GM23248 (cell line): Measurements from ENCODE around the gene BAZ1B. TPM values are rescaled to one million over a fixed set of nuclear protein-coding genes. Genes with fewer than 3 reads are reported as not detected.

Experiments
- DNase-seq: peaks from one replicate; pipeline ENCODE4 v3.0.0-alpha.2; 2015
- H2AFZ ChIP-seq: fragments of 200-600 bp; sonication (generic); 2 replicates; pipeline ENCODE4 v1.6.1; 2016; ENCODE audit warnings: antibody characterized with exemption
- H3F3A ChIP-seq: fragments of 200-600 bp; sonication (generic); 2 replicates; pipeline ENCODE4 v1.6.1; 2016; ENCODE audit warnings: mild to moderate bottlenecking, antibody characterized with exemption, mixed run types; ENCODE audit not compliant: insufficient read depth
- H3K27ac ChIP-seq: fragments of 200-600 bp; sonication (generic); 2 replicates; pipeline ENCODE4 v1.5.1; 2016; ENCODE audit warnings: mild to moderate bottlenecking
- H3K27me3 ChIP-seq: fragments of 200-600 bp; sonication (generic); replicated peaks from 2 replicates; pipeline ENCODE4 v1.6.1; 2016; ENCODE audit warnings: mild to moderate bottlenecking; ENCODE audit not compliant: insufficient read depth
- H3K36me3 ChIP-seq: fragments of 200-600 bp; sonication (generic); 2 replicates; pipeline ENCODE4 v1.6.1; 2016; ENCODE audit warnings: low read depth, mild to moderate bottlenecking
- H3K4me1 ChIP-seq: fragments of 200-600 bp; sonication (generic); 2 replicates; pipeline ENCODE4 v1.6.1; 2016; ENCODE audit warnings: mild to moderate bottlenecking; ENCODE audit not compliant: insufficient read depth
- H3K4me2 ChIP-seq: fragments of 200-600 bp; sonication (generic); one replicate; pipeline ENCODE4 v1.6.1; 2016; ENCODE audit warnings: mild to moderate bottlenecking; ENCODE audit not compliant: unreplicated experiment
- H3K4me3 ChIP-seq: fragments of 200-600 bp; sonication (generic); 2 replicates; pipeline ENCODE4 v1.5.1; 2016; ENCODE audit warnings: mild to moderate bottlenecking
- H3K79me2 ChIP-seq: fragments of 200-600 bp; sonication (generic); 2 replicates; pipeline ENCODE4 v1.6.1; 2016; ENCODE audit warnings: mild to moderate bottlenecking; ENCODE audit not compliant: insufficient read depth
- H3K9ac ChIP-seq: fragments of 200-600 bp; sonication (generic); 2 replicates; pipeline ENCODE4 v1.6.1; 2016; ENCODE audit warnings: mild to moderate bottlenecking
- H3K9me2 ChIP-seq: fragments of 200-600 bp; sonication (generic); 2 replicates; pipeline ENCODE4 v1.6.1; 2016; ENCODE audit warnings: mixed run types, mild to moderate bottlenecking, moderate library complexity; ENCODE audit not compliant: insufficient read depth
- H3K9me3 ChIP-seq: fragments of 200-600 bp; sonication (generic); one replicate; pipeline ENCODE4 v1.6.1; 2017; ENCODE audit warnings: low read depth
- H4K20me1 ChIP-seq: fragments of 200-600 bp; sonication (generic); 2 replicates; pipeline ENCODE4 v1.6.0; 2016; ENCODE audit not compliant: insufficient read depth
- EZH2 ChIP-seq: fragments of 200-600 bp; sonication (generic); IDR thresholded peaks from 2 replicates; pipeline ENCODE4 v1.6.1; 2018; ENCODE audit warnings: antibody characterized with exemption, mild to moderate bottlenecking; ENCODE audit not compliant: insufficient read depth, poor library complexity, severe bottlenecking
- EZH2phosphoT487 ChIP-seq: fragments of 200-600 bp; sonication (generic); IDR thresholded peaks from 2 replicates; pipeline ENCODE4 v1.6.1; 2018; ENCODE audit warnings: antibody characterized with exemption, moderate library complexity, mild to moderate bottlenecking, low read depth; ENCODE audit not compliant: insufficient read depth
- WGBS, 2 experiments: methylation state at CpG; one replicate each; pipeline ENCODE4 v1.1.6; 2015 to 2017; ENCODE audit warnings: low lambda C conversion rate in 2 of 2, low coverage in 1 of 2; ENCODE audit errors: missing lambda C conversion rate in 2 of 2; 5-methylcytosine and 5-hydroxymethylcytosine counted together
- in situ Hi-C: fragments of 300-500 bp; cut with MboI; formaldehyde crosslinking; loops from 2 replicates; pipeline ENCODE4 v1.15.0; 2020
- polyA plus RNA-seq: library from polyadenylated mRNA; unstranded; fragments of >200 nt; fragmentation: Nextera tagmentation; extraction: Ambion mirVana; gene quantifications from 2 replicates; pipeline ENCODE4 v1.2.1, GENCODE V29; 2016
- total RNA-seq: library from RNA; depleted of rRNA; stranded (reverse); fragments of >200 nt; shearing (Covaris generic); gene quantifications from 2 replicates; pipeline ENCODE4 v1.2.3, GENCODE V29; 2014

Gene BAZ1B
- total and polyA plus RNA-seq, 2 experiments from 2014 or later: 24.0 to 41.8 TPM

- H3K27ac ChIP-seq: no peak overlapping the region
- no peak overlapping the region for H3K4me3 ChIP-seq
- in situ Hi-C loops: no loop called here
- H2AFZ ChIP-seq: no peak overlapping the region
- WGBS, 2 experiments: 97 to 99% methylated on average over 7 of the region's 7 CpGs
- TF ChIP-seq EZH2phosphoT487: no peak
- no peak for TF ChIP-seq EZH2
- H3K36me3 ChIP-seq: peaks cover 89% of the 10 kb centered on the region
- no peak overlapping the region for H3K9ac ChIP-seq
- H3K79me2 ChIP-seq: peaks cover 33% of the 10 kb centered on the region
- no peaks in the 10 kb centered on the region for H3K27me3 ChIP-seq
- H3K9me3 ChIP-seq: no peaks in the 10 kb centered on the region
- DNase-seq: no peak
- no peaks in the 10 kb centered on the region for H4K20me1 ChIP-seq
- H3K9me2 ChIP-seq: no peaks in the 10 kb centered on the region
- no peaks in the 10 kb centered on the region for H3K4me1 ChIP-seq
- H3K4me2 ChIP-seq: no peak overlapping the region
- H3F3A ChIP-seq: peaks cover 4% of the 10 kb centered on the region; the same call in 1 of the 2 replicates
Measured at GRCh38 chr7:73463966-73464365, 58.1 kb downstream of the BAZ1B start.

GRCh38 chr7:73463260-73463659, 58.8 kb downstream of the BAZ1B start:
- TF ChIP-seq EZH2: no peak
- no peak for TF ChIP-seq EZH2phosphoT487
- in situ Hi-C loops: no loop called here
- no peak overlapping the region for H3K4me2 ChIP-seq
- peaks cover 89% of the 10 kb centered on the region for H3K36me3 ChIP-seq
- no peak for DNase-seq
- no peaks in the 10 kb centered on the region for H3K9me2 ChIP-seq
- H3K79me2 ChIP-seq: peaks cover 26% of the 10 kb centered on the region
- no peak overlapping the region for H3K27ac ChIP-seq
- H4K20me1 ChIP-seq: no peaks in the 10 kb centered on the region
- H3K9ac ChIP-seq: no peak overlapping the region
- WGBS, 2 experiments: 94 to 97% methylated on average over 3 of the region's 3 CpGs
- no peaks in the 10 kb centered on the region for H3K9me3 ChIP-seq
- H3F3A ChIP-seq: peaks cover 4% of the 10 kb centered on the region; the same call in 1 of the 2 replicates
- H3K4me3 ChIP-seq: no peak overlapping the region
- H3K27me3 ChIP-seq: no peaks in the 10 kb centered on the region
- H2AFZ ChIP-seq: no peak overlapping the region
- no peaks in the 10 kb centered on the region for H3K4me1 ChIP-seq

GRCh38 chr7:73461782-73462285, 60.3 kb downstream of the BAZ1B start:
- Histone ChIP-seq H3K9me3 (no peaks in the 10 kb centered on the region), H3K4me3 (no peak overlapping the region), H2AFZ (no peak overlapping the region), H3K36me3 (peaks cover 90% of the 10 kb centered on the region), H3F3A (peaks cover 4% of the 10 kb centered on the region; the same call in 1 of the 2 replicates), H3K79me2 (peaks cover 19% of the 10 kb centered on the region; the same call in 1 of the 2 replicates), H3K27ac (no peak overlapping the region), H3K4me2 (no peak overlapping the region), H3K27me3 (no peaks in the 10 kb centered on the region), H3K9me2 (no peaks in the 10 kb centered on the region), H4K20me1 (no peaks in the 10 kb centered on the region), H3K4me1 (no peaks in the 10 kb centered on the region), H3K9ac (no peak overlapping the region)
- in situ Hi-C loops: no loop called here
- 94 to 100% methylated on average over 3 of the region's 3 CpGs for WGBS, 2 experiments
- no peak for DNase-seq
- no peak for TF ChIP-seq EZH2phosphoT487
- no peak for TF ChIP-seq EZH2

GRCh38 chr7:73454424-73454823, 67.7 kb downstream of the BAZ1B start:
- Histone ChIP-seq H3K9me3 (no peaks in the 10 kb centered on the region), H2AFZ (no peak overlapping the region), H3K4me3 (no peak overlapping the region), H3K36me3 (peaks cover 59% of the 10 kb centered on the region), H3K27me3 (no peaks in the 10 kb centered on the region), H3K9me2 (no peaks in the 10 kb centered on the region), H4K20me1 (peaks cover 3% of the 10 kb centered on the region; the same call in 1 of the 2 replicates), H3K27ac (no peak overlapping the region), H3K9ac (no peak overlapping the region), H3K4me1 (no peaks in the 10 kb centered on the region), H3F3A (peaks cover 36% of the 10 kb centered on the region), H3K4me2 (no peak overlapping the region), H3K79me2 (peaks cover 31% of the 10 kb centered on the region)
- no peak for DNase-seq
- in situ Hi-C loops: loop anchor here (10.0 kb wide), 1 partner anchor 60 kb away; no protein-coding TSS in a partner anchor
- TF ChIP-seq EZH2 (no peak), EZH2phosphoT487 (no peak)
- WGBS, 2 experiments: 88 to 90% methylated on average over 3 of the region's 3 CpGs
